Suprapubic skin (tissue), 4 donors: ENCODE data around the gene TUBB. TPM values are rescaled to one million over a fixed set of nuclear protein-coding genes. Genes with fewer than 3 reads are reported as not detected.
A peak's percentile ranks its signal among the peaks of the same experiment; 100 is the strongest.

ENCODE experiments used
- DNase-seq, 2 donors: peaks; one replicate each; pipeline ENCODE4 v3.0.0-alpha.2; 2019; ENCODE audit warnings: low spot score in 2 of 2
- H3K27ac ChIP-seq: fragments of 200-600 bp; sonication (generic); one replicate; pipeline ENCODE4 v1.5.1; 2019
- H3K27me3 ChIP-seq: fragments of 200-600 bp; sonication (generic); one replicate; pipeline ENCODE4 v1.5.1; 2019
- H3K36me3 ChIP-seq: fragments of 200-600 bp; sonication (generic); one replicate; pipeline ENCODE4 v1.5.1; 2019
- H3K4me1 ChIP-seq: fragments of 200-600 bp; sonication (generic); one replicate; pipeline ENCODE4 v1.5.1; 2019
- H3K4me3 ChIP-seq: fragments of 200-600 bp; sonication (generic); one replicate; pipeline ENCODE4 v1.5.1; 2019; ENCODE audit warnings: mild to moderate bottlenecking
- H3K9me3 ChIP-seq: fragments of 200-600 bp; sonication (generic); one replicate; pipeline ENCODE4 v1.5.1; 2019
- EP300 ChIP-seq: sonication (generic); formaldehyde crosslinking; IDR thresholded peaks from one replicate; pipeline ENCODE4 v1.6.1; 2017; ENCODE audit warnings: antibody characterized with exemption
- POLR2A ChIP-seq, 2 donors: fragments of 450-650 bp; IDR thresholded peaks; one replicate each; pipeline ENCODE4 v1.6.1; 2017; ENCODE audit warnings: antibody characterized with exemption in 2 of 2, mild to moderate bottlenecking in 2 of 2, moderate library complexity in 2 of 2
- POLR2AphosphoS5 ChIP-seq, 3 donors: sonication (generic); formaldehyde crosslinking; IDR thresholded peaks; one replicate each; pipeline ENCODE4 v1.6.1; 2017; ENCODE audit warnings: antibody characterized with exemption in 3 of 3
- WGBS: methylation state at CpG from one replicate; pipeline ENCODE4 v1.1.5; 2018; 5-methylcytosine and 5-hydroxymethylcytosine counted together
- total RNA-seq, 4 donors: library from RNA; depleted of rRNA; stranded (reverse); fragments of >200 nt; gene quantifications; one replicate each; pipeline ENCODE4 v1.1.0, GENCODE V29; 2016
- TF ChIP-seq, protein P1 (sequence below), 2 donors: fragments of 200-600 bp in 1 of 2; fragments of 450-650 bp in 1 of 2; sonication (generic) in 1 of 2; IDR thresholded peaks; one replicate each; pipeline ENCODE4 v1.5.1; 2016 to 2019; ENCODE audit warnings: antibody characterized with exemption in 2 of 2, mild to moderate bottlenecking in 1 of 2, moderate library complexity in 1 of 2

Gene TUBB
- total RNA-seq, result 100 to 1,000 TPM; 166 to 348 (median 244) TPM

DNA sequence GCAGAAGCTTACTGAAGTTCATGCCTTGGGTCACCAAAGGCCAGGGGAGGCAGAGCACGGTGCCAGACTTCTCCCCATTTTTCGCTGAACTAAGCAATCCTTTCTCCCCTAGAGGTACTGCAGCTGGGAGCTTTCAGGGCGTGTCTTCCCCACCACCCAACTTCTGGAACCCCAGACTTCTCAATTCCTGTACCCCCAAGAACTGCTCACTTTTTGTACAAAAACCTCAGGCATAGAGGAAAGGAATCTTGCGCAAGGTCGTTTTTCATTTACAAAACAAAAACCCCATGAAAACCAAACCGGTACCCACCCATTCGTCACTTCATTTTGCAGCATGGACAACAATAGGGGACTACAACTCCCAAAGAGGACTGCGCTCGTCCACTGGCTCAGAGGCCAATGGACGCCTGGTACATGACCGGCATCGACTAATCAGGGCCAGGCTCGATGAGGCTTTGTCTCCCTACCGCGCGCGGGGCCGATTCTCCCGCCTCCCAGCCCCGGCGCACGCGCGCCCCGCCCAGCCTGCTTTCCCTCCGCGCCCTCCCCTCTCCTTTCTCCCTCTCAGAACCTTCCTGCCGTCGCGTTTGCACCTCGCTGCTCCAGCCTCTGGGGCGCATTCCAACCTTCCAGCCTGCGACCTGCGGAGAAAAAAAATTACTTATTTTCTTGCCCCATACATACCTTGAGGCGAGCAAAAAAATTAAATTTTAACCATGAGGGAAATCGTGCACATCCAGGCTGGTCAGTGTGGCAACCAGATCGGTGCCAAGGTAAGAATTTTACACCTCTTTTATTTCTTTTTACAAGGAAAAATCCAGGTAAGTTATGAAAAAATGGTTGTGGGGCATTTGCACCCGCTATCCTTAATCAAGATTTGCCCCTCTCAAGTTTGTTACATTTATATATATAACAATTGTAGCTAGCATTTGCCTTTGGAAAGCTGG lies at the start of gene TUBB:
TUBB (plus strand) TSS at position 562 of the 947 bp plus-strand sequence; CDS start at position 717, 155 bp downstream.
- TF ChIP-seq, protein P1, sequence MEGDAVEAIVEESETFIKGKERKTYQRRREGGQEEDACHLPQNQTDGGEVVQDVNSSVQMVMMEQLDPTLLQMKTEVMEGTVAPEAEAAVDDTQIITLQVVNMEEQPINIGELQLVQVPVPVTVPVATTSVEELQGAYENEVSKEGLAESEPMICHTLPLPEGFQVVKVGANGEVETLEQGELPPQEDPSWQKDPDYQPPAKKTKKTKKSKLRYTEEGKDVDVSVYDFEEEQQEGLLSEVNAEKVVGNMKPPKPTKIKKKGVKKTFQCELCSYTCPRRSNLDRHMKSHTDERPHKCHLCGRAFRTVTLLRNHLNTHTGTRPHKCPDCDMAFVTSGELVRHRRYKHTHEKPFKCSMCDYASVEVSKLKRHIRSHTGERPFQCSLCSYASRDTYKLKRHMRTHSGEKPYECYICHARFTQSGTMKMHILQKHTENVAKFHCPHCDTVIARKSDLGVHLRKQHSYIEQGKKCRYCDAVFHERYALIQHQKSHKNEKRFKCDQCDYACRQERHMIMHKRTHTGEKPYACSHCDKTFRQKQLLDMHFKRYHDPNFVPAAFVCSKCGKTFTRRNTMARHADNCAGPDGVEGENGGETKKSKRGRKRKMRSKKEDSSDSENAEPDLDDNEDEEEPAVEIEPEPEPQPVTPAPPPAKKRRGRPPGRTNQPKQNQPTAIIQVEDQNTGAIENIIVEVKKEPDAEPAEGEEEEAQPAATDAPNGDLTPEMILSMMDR (IDR thresholded peaks at IDR 0.05), result peak in 1 of 2 donors; percentile 21
- TF ChIP-seq POLR2AphosphoS5 (IDR thresholded peaks at IDR 0.05) (peak in 1 of 3 donors; percentile 81), POLR2A (IDR thresholded peaks at IDR 0.05) (peak; percentile 26 to 69), EP300 (no peak)
- H3K27me3 ChIP-seq, result no peaks in the 10 kb centered on the region
- WGBS, result under 1% methylated on average over 36 of the region's 38 CpGs
- no peaks in the 10 kb centered on the region for H3K9me3 ChIP-seq
- peak; percentile 97 for DNase-seq
- H3K27ac ChIP-seq, result peak within 1 kb of the TSS; percentile 96
- peak within 1 kb of the TSS; percentile 91 for H3K4me3 ChIP-seq
- peaks cover 57% of the 10 kb centered on the region for H3K4me1 ChIP-seq
- H3K36me3 ChIP-seq, result peaks cover 24% of the 10 kb centered on the region

DNA sequence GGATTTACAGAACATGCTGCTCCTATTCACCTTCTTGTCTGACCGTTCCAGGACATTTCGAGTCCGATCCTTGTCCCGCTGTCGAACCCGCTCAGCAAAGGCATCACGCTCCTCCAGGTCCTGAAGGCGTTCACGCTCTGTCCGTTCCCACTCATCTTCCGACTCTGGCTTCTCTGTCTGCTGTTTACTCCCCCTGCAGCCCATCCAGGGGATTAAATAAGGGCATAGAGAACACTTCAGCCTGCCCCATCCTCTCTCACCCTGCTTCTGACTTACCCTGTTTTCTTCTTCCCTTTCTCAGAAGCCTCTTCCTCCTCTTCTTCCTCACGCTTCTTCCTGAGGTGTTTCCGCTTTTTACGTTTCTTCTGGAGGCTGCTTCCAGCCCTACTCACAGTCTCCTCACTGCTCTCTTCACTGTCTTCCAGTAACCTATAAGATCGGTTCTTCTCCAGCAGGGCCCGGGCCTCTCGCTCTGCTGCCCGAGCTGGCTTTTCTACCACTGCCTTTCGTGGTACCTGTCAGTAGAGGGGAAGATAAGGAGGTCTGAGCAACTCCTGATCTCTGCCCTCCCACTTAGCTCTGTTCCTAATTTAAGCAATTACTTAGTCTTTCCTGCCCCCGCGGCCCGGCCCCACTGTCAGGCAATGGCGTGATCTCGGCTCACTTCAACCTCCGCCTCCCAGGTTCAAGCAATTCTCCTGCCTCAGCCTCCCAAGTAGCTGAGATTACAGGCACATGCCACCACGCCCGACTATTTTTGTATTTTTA lies 49.2 kb upstream of the TUBB start:
- WGBS, result 84% methylated on average over 27 of the region's 27 CpGs
- Histone ChIP-seq H3K36me3 (peaks cover 37% of the 10 kb centered on the region), H3K4me1 (peaks cover 21% of the 10 kb centered on the region), H3K9me3 (no peaks in the 10 kb centered on the region), H3K4me3 (no peak overlapping the region), H3K27me3 (no peaks in the 10 kb centered on the region), H3K27ac (no peak overlapping the region)
- no peak for DNase-seq
- TF ChIP-seq, protein P1 (IDR thresholded peaks at IDR 0.05), result no peak
- TF ChIP-seq POLR2A (IDR thresholded peaks at IDR 0.05), result no peak
- TF ChIP-seq EP300, result no peak
- no peak for TF ChIP-seq POLR2AphosphoS5 (IDR thresholded peaks at IDR 0.05)

DNA sequence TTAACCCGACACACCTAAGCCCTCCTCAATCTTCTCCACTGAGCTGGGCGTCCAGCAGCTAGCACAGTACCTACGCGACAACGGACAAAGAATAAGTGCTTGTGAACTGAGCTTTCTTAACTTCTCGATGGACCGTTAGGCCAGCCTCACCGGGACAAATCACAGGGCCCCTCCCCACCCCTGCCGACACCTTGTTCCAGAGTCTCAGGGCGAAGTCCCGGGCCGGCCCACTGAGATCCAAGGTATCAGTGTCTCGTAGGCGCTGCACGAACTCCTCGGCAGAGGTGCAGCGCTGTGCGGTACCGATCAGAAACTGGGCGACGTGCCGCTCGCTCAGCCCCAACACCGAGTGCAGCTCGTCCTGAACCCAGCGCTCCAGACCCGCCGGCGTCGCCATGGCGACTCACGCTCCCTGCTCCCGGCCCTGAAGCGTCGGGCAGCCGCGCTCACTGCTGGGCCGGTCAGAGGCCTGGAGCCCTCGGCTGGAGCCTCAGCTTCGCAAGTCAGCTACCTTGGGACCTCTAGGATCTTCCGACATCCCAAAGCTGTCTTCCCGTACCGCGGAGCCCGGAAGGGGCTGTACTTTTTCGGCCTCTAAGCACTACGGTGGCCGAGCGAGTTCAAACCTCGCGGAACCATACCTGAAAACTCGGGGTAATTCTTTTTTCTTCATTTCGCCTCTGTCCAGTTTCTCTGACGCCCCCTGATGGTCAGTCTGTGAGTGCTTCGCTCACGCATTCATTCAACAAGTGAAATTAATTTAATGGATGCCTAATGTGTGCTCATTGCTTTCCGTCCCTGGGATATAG lies 47.5 kb upstream of the TUBB start, which contains the start of gene DHX16:
DHX16 (minus strand) TSS at position 562 of the 809 bp plus-strand sequence; CDS start at position 397, 165 bp downstream.
- Histone ChIP-seq H3K4me1 (peaks cover 24% of the 10 kb centered on the region), H3K4me3 (peak within 1 kb of the TSS; percentile 82), H3K27ac (peak within 1 kb of the TSS; percentile 69), H3K9me3 (no peaks in the 10 kb centered on the region), H3K36me3 (peaks cover 37% of the 10 kb centered on the region), H3K27me3 (no peaks in the 10 kb centered on the region)
- peak; percentile 96 to 97 for DNase-seq
- TF ChIP-seq POLR2A (IDR thresholded peaks at IDR 0.05) (peak in 1 of 2 donors; percentile 31), POLR2AphosphoS5 (IDR thresholded peaks at IDR 0.05) (peak in 2 of 3 donors; percentile 85 to 95), EP300 (no peak)
- TF ChIP-seq, protein P1 (IDR thresholded peaks at IDR 0.05), result peak; percentile 68 to 85
- WGBS, result under 1% methylated on average over 27 of the region's 57 CpGs

DNA sequence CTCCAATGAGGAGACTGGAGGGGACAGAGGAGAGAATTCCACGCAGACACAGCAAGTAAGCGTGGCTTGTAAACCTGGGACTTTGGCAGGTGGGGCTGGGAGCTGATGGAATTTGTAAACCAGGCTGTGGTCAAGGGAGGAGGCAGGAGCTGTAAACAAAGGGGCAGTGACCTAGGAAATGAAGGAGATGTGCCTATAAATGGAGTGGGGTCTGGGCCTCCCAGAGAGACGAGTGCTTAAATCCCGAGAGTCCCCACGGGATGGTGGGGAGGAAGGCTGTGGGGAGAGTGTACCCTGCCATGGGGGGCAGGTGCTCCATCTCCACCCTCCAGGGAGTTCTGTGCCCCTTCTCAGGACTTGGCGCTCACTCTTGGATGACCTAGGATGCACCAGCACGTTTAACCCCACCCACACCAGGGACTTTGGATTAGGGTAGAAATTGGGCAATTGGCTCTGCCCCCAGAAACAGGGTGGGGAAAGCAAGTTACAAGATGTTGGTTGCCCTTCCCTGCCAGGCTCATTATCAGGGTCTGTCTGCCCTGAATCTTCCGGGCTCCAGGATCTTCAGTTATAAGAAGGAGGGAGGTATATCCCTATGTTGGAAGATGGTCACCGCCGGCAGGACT lies 43.4 kb upstream of the TUBB start:
- Histone ChIP-seq H3K4me1 (peaks cover 41% of the 10 kb centered on the region), H3K36me3 (peaks cover 31% of the 10 kb centered on the region), H3K27me3 (no peaks in the 10 kb centered on the region), H3K4me3 (no peak overlapping the region), H3K9me3 (no peaks in the 10 kb centered on the region), H3K27ac (no peak overlapping the region)
- 81% methylated on average over 9 of the region's 10 CpGs for WGBS
- no peak for TF ChIP-seq EP300
- TF ChIP-seq, protein P1 (IDR thresholded peaks at IDR 0.05), result no peak
- no peak for TF ChIP-seq POLR2AphosphoS5 (IDR thresholded peaks at IDR 0.05)
- no peak for TF ChIP-seq POLR2A (IDR thresholded peaks at IDR 0.05)
- no peak for DNase-seq
